ENCODE results near the gene KLK4.

Gene KLK4

DNA sequence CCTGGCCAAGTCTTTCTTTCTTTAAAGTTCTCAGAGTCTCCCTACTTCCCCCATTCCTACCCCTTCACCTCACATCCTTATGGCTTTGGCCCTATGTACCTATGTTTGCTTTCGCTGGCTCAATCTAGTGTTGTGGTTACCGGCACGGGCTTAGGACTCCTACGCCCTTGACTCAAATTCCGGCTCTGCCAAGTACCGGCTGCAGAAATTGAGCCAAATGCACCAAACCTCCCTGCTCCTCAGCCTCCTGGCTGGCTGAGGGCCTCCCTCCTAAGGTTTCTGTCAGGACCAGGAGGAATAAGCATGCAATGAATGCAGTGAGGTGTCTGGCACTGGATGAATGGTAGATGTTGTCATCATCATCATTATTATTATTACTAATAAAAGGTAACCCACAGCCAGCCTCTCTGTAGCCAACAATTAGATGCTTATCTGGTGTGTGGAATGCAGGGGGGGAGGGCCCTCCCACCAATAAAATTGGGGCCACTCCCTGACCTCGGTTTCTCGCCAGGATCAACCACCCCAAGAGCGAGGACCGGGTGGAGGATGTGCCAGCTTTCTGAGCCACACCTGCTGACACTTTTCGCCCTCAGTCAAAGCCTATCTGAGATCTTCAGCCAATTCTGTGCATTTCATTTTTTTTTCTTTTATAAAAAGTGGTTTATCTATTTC, 21.0 kb upstream of the KLK4 start:
- Mint-ChIP-seq H3K4me3 (no peak overlapping the region), H3K27ac (no peak overlapping the region), H3K4me1 (peaks cover 10% of the 10 kb centered on the region), H3K27me3 (ENCODE audit: low read depth, poor library complexity) (peaks cover 56% of the 10 kb centered on the region), H3K36me3 (ENCODE audit: low read depth) (no peaks in the 10 kb centered on the region), H3K9me3 (no peaks in the 10 kb centered on the region)
- TF ChIP-seq, protein P1, sequence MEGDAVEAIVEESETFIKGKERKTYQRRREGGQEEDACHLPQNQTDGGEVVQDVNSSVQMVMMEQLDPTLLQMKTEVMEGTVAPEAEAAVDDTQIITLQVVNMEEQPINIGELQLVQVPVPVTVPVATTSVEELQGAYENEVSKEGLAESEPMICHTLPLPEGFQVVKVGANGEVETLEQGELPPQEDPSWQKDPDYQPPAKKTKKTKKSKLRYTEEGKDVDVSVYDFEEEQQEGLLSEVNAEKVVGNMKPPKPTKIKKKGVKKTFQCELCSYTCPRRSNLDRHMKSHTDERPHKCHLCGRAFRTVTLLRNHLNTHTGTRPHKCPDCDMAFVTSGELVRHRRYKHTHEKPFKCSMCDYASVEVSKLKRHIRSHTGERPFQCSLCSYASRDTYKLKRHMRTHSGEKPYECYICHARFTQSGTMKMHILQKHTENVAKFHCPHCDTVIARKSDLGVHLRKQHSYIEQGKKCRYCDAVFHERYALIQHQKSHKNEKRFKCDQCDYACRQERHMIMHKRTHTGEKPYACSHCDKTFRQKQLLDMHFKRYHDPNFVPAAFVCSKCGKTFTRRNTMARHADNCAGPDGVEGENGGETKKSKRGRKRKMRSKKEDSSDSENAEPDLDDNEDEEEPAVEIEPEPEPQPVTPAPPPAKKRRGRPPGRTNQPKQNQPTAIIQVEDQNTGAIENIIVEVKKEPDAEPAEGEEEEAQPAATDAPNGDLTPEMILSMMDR (IDR thresholded peaks at IDR 0.05) = no peak
- no peak for DNase-seq

DNA sequence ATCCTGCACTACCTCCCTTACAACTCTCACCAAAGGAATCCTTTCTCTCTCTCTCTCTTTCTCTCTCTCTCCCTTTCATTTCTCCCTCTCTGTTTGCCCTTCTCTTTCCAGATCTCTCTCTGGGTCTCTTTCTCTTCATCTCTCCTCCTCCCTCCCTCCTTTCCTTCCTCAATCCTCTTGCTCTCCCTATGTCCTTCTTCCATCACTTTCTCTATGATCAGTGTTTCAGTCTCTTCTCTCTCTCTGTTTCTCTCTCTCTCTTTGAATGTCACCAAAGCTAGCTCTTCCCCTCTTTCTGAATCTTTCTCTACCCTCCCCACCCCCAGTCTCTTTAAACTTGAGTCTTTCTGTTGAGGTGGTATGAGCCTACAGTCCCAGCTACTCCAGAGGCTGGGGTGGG, 19.8 kb upstream of the KLK4 start:
- no peak for DNase-seq
- Mint-ChIP-seq H3K27me3 (ENCODE audit: low read depth, poor library complexity) (peaks cover 55% of the 10 kb centered on the region), H3K36me3 (ENCODE audit: low read depth) (no peaks in the 10 kb centered on the region), H3K9me3 (no peaks in the 10 kb centered on the region), H3K4me3 (no peak overlapping the region), H3K4me1 (peaks cover 10% of the 10 kb centered on the region), H3K27ac (no peak overlapping the region)
- TF ChIP-seq, protein P1 (IDR thresholded peaks at IDR 0.05) = no peak

DNA sequence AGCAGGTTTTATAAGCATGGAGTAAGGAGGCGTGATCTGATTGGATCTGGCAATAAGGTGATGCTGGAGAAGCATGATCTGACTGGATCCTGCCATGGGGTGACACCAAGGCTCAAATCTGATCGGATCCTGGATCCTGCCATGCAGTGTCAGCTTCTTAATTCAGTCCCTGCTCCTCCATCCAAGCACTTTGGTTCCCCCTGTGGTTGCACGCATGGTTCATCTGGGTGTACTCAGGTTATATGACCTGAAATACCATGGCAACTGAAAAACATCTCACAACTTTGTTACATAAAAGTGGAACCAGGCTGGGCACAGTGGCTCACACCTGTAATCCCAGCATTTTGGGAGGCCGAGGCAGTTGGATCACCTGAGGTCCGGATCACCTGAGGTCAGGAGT, 17.6 kb upstream of the KLK4 start:
- no peak overlapping the region for H3K27ac Mint-ChIP-seq
- no peak for DNase-seq

DNA sequence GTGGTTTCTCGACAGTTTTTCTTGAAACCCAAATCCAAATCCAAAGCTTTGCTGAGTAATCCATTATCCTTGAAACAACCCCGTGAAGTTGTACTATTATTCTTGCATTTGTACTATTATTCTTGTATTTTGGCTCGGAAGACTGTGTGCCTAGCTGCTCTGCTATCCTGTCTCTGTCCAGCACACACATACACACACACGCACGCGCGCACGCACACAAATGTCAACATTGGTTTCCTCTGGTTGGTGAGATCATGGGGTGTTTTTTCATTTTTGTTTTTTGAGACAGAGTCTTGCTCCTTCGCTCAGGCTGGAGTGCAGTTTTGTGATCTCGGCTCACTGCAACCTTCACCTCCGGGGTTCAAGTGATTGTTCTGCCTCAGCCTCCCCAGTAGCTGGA, 14.9 kb upstream of the KLK4 start:
- Mint-ChIP-seq H3K27me3 (ENCODE audit: low read depth, poor library complexity) (peaks cover 77% of the 10 kb centered on the region), H3K9me3 (no peaks in the 10 kb centered on the region)

More for the DNA sequence above, 17.6 kb upstream of the KLK4 start:
- TF ChIP-seq, protein P1 (IDR thresholded peaks at IDR 0.05) = no peak
- Mint-ChIP-seq H3K36me3 (ENCODE audit: low read depth) (no peaks in the 10 kb centered on the region), H3K9me3 (no peaks in the 10 kb centered on the region), H3K27me3 (ENCODE audit: low read depth, poor library complexity) (peaks cover 68% of the 10 kb centered on the region), H3K4me1 (peaks cover 10% of the 10 kb centered on the region), H3K4me3 (no peak overlapping the region)

DNA sequence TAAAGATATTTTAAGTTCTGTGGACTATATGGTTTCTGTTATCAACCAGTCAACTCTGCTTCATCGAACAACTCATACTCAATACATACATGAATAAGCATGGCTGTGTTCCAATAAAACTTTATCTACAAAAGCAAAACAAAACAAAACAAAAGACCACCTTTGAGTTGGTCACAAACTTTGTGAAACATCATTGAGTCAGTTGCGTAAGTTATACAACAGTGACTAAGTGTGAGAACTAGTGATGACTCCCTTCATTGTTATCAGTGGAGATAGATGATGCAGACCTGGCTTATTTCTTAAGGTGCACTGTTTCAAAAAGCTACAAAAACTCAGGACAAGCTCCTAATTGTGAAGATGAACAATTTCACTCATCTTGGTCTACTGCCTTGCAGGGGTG, 14.5 kb upstream of the KLK4 start:
- Mint-ChIP-seq H3K27me3 (ENCODE audit: low read depth, poor library complexity) (peaks cover 78% of the 10 kb centered on the region), H3K36me3 (ENCODE audit: low read depth) (no peaks in the 10 kb centered on the region), H3K4me1 (peaks cover 8% of the 10 kb centered on the region), H3K9me3 (no peaks in the 10 kb centered on the region), H3K27ac (no peak overlapping the region), H3K4me3 (no peak overlapping the region)
- DNase-seq = no peak
- TF ChIP-seq, protein P1 (IDR thresholded peaks at IDR 0.05) = no peak

More for the DNA sequence above, 14.9 kb upstream of the KLK4 start:
- H3K27ac Mint-ChIP-seq = no peak overlapping the region
- no peak for DNase-seq
- peaks cover 9% of the 10 kb centered on the region for H3K4me1 Mint-ChIP-seq
- no peak overlapping the region for H3K4me3 Mint-ChIP-seq
- TF ChIP-seq, protein P1 (IDR thresholded peaks at IDR 0.05) = no peak
- H3K36me3 Mint-ChIP-seq (ENCODE audit: low read depth) = no peaks in the 10 kb centered on the region

DNA sequence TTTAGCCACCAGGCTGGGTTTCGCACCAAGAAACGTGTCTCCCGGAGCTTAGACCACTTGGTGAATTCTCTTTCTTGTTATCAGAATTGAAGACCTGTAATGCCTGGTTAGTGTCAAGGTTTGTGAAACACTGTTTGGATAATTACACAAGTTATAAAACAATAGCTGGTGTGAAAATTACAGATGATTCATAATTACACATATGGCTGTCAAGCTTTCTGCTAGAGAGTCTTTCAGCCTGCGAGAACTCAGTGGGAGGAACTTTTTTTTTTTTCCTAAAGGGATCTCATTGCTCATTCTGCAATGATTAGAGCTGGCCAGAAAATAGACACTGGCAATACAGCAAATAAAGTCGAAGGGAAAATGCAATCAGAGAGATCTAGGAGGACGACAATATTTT, 13.4 kb upstream of the KLK4 start:
- TF ChIP-seq, protein P1 (IDR thresholded peaks at IDR 0.05) = no peak
- Mint-ChIP-seq H3K36me3 (ENCODE audit: low read depth) (no peaks in the 10 kb centered on the region), H3K4me3 (no peak overlapping the region), H3K27me3 (ENCODE audit: low read depth, poor library complexity) (peaks cover 79% of the 10 kb centered on the region), H3K27ac (no peak overlapping the region), H3K9me3 (no peaks in the 10 kb centered on the region), H3K4me1 (peaks cover 8% of the 10 kb centered on the region)
- DNase-seq = no peak

All from nephron progenitor cell (in vitro differentiated cells).